Omental fat pad (tissue), 4 donors: ENCODE results near the gene STOX2. TPM values are rescaled to one million over a fixed set of nuclear protein-coding genes. Genes with fewer than 3 reads are reported as not detected.

Source experiments
- ATAC-seq: fragments of 150-250 bp; one replicate; pipeline ENCODE4 v1.9.1; 2016; ENCODE audit warnings: mild to moderate bottlenecking, moderate library complexity; ENCODE audit not compliant: low FRiP score
- DNase-seq: peaks from one replicate; pipeline ENCODE4 v3.0.0-alpha.2; 2019; ENCODE audit warnings: low spot score
- total RNA-seq, 4 donors: library from RNA; depleted of rRNA; stranded (reverse); fragments of >200 nt; gene quantifications; one replicate each; pipeline ENCODE4 v1.1.0, GENCODE V29; 2016
- TF ChIP-seq, protein P1 (sequence below), 3 donors: fragments of 450-650 bp; IDR thresholded peaks; one replicate each; pipeline ENCODE4 v1.5.1; 2016 to 2017; ENCODE audit warnings: antibody characterized with exemption in 3 of 3, mild to moderate bottlenecking in 3 of 3, moderate library complexity in 2 of 3

STOX2 gene
- total RNA-seq, 4 donors from 2014 or later = 1.3 to 20.8 (median 4.7) TPM

DNA sequence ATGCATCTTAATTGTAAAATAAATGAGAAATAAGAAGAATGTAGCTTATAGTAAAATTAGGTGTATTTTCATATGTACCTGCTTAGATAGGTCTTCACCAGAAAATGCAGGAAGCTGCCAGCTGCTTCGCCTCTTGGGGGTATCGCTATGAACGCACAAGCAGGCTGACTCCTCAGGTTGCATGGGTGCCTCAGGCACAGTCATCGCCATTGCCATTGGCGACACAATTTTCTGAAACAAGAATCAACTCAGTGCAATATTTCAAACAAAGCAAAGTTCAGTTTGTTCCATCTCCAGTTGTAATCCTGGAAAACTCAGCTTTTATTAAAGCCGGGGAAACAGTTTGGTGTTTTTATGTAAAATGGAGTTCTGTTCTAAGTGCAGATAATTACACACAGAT is 29.7 kb downstream of the STOX2 start:
- no peak for DNase-seq
- TF ChIP-seq, protein P1, sequence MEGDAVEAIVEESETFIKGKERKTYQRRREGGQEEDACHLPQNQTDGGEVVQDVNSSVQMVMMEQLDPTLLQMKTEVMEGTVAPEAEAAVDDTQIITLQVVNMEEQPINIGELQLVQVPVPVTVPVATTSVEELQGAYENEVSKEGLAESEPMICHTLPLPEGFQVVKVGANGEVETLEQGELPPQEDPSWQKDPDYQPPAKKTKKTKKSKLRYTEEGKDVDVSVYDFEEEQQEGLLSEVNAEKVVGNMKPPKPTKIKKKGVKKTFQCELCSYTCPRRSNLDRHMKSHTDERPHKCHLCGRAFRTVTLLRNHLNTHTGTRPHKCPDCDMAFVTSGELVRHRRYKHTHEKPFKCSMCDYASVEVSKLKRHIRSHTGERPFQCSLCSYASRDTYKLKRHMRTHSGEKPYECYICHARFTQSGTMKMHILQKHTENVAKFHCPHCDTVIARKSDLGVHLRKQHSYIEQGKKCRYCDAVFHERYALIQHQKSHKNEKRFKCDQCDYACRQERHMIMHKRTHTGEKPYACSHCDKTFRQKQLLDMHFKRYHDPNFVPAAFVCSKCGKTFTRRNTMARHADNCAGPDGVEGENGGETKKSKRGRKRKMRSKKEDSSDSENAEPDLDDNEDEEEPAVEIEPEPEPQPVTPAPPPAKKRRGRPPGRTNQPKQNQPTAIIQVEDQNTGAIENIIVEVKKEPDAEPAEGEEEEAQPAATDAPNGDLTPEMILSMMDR (IDR thresholded peaks at IDR 0.05) = no peak
- ATAC-seq = no peak

DNA sequence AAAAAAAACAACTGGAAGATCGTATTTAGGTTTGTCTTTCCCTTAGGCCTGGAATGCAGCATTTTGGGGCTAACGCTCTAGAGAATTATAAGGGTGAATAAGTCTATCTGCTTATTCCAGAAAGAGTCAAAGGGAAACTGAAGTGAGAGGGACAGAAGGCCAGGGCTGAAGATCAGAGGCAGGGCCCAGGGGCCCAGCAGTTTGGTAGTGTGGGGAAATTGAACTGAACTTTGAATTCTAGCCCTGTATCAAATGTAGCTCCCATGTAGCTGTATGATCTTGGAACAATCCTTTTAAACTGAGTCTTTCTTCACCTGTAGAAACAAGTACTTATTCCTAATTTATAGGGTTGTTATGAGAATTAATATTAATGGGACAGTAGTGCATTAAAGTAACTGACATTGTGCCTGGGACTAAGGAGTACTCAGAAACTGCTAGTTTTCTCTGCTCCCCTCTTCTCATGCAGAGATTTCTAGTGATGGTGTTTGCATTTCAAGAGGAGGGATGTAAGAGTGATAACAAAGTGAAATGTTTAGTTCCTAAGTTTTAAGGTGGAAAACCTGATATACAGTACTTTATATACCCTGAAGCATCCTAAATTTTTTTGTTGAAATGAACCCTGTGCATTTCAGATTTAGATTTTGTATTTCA is 30.4 kb downstream of the STOX2 start:
- ATAC-seq = no peak
- TF ChIP-seq, protein P1 (IDR thresholded peaks at IDR 0.05) = no peak
- DNase-seq = no peak

DNA sequence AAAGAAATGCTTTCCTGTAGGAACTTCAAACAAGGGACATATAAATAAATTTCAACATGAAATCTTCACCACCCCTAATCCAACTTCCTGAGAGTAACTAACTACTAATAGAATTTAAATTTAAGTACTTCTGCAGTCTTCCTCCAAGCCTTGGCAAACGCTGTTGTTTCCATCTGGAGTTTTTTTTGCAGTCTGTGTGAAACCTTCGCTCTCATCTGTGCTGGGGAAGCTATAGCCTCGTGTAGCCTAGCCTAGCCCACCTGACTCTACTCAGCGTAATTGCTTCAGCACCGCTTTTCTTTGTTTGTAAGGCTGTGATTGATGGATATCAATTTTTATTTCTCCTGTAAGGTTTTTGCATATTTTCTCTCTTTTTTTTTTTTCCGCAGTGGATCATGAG is 30.9 kb downstream of the STOX2 start:
- TF ChIP-seq, protein P1 (IDR thresholded peaks at IDR 0.05) = no peak
- no peak for ATAC-seq
- no peak for DNase-seq

DNA sequence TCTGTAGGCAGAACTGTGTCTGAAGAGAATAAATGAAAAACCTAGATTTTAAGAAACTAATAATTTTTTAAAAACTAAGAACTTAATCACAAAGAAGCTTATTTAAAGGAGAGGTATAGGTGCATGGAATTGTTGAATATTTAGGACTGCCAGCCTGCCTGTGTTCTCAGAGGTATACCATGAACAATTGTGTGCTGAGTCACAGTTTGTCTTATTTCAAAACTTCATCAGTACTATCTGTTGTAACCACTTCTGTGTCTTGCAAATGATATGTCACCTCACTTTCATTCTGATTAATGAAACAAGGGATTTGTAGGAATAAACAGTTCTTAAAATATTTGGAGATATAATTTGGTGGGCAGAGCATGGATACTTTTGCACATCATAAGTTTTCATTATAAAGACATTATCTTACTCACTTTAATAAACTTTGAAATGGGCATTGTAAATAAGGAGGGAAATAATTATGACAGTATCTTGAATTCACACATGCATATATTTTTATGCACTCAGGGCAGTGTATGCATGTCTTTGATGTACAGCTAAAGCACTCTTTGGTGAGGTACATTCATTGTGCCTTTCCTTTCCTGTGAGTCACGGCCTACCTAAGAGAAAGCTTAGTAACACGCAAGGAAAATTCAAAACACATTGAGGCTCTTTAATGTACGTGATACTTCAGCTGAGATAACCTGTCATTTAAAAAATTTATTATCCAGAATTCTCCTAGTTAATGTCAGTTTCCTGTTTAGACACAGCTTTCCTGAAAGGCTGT is 31.7 kb downstream of the STOX2 start:
- ATAC-seq (no peak), DNase-seq (no peak)
- TF ChIP-seq, protein P1 (IDR thresholded peaks at IDR 0.05) = no peak

DNA sequence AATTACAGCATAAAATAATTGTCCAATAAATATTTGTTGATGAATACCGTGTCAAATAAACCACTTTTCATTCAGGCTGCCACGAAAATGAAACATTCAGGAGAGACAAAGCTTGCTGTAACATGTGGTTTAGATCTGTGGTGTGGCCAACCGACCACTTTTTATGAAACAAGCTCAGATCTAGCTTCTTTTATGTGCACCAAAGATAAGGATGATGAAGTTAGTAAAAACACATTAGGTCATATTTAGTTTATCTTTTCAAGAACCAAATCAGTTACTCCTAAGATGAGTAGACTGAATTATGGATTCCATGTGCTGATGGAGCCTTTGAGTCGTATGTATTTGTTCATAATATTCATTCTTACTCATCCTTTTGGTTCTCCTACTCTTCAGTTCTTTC is 35.8 kb downstream of the STOX2 start:
- TF ChIP-seq, protein P1 (IDR thresholded peaks at IDR 0.05) = no peak
- ATAC-seq = no peak

DNA sequence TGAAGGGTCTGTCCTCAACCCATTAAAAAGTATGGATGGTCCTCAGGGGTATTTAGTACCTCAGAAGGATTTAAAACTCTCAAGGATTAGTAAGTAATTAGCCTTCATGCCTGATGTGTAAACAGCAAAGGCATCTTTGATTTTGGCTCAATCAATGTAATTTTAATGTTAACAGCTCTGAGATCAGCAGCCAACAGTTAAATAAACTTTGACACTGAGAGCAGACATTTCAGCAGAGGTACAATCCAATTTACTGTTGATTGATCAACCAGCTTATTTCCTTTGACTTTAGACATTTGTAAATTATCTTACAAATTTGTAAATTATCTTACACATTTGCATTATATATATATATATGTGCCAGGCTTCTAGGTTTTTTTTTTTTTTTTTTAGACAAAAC is 36.9 kb downstream of the STOX2 start:
- ATAC-seq (no peak), DNase-seq (no peak)
- TF ChIP-seq, protein P1 (IDR thresholded peaks at IDR 0.05) = no peak

More for the DNA sequence above, 35.8 kb downstream of the STOX2 start:
- DNase-seq = no peak

DNA sequence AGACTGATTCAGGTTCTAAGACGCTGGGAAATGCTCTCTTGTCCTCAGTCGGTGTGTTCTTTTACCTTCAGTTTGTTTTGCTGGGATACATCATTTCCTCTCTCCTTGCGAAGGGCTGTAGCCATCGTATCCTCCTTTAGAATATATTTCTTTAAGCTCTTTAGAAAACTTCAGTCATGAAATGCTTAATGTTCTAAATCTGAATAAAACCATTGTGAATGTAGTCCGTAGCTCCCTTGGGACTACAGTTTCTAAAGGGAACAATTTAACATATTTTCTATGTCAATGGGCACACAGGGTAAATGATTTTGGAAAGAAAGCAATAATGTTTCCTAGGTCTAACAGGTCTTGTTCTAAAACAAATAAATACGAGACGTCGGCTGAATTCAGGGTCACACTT is 40.6 kb downstream of the STOX2 start:
- ATAC-seq (no peak), DNase-seq (no peak)
- TF ChIP-seq, protein P1 (IDR thresholded peaks at IDR 0.05) = no peak
